GM08714 (cell line): Measurements from ENCODE around the gene GBA3.

Experiments used
- H3K4me3 ChIP-seq: fragments of 200-500 bp; sonication (Bioruptor generic); 2 replicates; pipeline ENCODE4 v1.5.1; 2014; ENCODE audit warnings: mild to moderate bottlenecking, low read length, inconsistent platforms
- ZNF274 ChIP-seq: IDR thresholded peaks from 2 replicates; pipeline ENCODE4 v1.6.1; 2012; ENCODE audit warnings: mild to moderate bottlenecking, low read depth, low read length

GBA3 gene

GRCh38 chr4:22677780-22678179, 15.0 kb upstream of the GBA3 start:
- no peak for TF ChIP-seq ZNF274
- H3K4me3 ChIP-seq: no peak overlapping the region

DNA sequence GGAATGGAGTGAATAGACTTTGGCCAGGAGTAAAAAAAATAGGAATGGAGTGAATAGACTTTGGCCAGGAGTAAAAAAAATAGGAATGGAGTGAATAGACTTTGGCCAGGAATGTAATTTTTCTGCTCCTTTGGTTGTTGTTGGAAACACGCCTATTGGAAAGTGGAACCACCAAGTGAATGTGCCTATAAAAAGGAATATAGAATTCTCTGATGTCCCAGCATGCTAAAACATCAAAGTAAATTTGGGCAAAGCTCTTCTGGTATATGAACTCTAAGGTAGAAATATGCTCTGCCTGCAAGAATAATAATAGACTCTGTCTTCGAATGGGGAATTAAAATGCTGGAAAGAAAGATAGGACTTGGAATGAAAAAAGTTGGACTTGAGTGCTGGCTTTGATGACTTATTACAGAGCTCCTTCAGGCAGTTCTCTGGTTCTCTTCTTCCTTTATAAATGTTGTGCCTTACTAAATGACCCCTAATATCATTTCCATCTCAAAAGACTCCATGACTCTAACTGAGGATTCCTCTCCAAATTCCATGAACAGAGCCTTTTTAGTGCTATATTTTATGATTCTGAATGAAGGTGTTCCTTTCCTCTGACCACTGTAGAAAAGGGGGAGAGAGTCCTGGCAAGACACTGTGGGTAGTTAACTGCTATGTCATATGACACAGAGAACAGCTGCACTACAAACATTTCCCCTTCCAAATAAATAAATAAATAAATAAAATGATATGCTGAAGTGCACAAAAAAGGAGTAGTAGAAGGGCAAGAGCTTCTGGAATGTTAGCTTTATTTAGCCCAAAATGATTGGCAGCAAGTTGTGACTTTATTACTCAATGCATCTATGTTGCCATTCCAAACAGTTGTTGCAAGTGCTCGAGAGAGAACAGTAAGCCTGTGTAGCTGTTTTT, 13.5 kb upstream of the GBA3 start:
- no peak overlapping the region for H3K4me3 ChIP-seq

DNA sequence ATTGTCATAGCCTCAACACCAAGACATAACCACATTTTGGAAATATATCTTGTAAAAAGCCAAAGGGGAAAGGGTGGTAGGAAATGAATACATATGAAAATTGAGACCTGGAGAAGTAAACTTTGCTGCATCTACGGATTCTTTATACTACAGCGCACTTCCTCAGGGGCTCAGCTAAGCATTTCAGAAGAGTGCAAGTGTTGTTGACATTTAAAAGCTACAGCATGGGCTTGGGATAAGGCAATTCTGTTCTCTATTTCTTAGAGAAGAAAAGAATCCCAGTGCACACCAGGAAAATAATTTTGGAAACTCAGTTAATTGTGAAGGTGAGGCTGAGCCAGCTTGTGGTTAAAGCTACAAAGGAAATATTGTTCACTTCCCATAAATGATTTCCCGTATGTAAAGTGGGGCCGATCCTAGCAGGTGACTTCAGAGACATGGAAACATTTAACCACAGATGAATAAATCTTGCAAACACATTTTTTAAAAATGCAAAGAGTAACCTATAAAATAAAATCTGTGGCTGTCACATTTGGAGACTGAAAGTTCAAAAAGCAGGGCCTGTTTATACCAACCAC, 12.6 kb upstream of the GBA3 start:
- no peak overlapping the region for H3K4me3 ChIP-seq
- TF ChIP-seq ZNF274: no peak

More for the DNA sequence above, 13.5 kb upstream of the GBA3 start:
- TF ChIP-seq ZNF274: no peak

DNA sequence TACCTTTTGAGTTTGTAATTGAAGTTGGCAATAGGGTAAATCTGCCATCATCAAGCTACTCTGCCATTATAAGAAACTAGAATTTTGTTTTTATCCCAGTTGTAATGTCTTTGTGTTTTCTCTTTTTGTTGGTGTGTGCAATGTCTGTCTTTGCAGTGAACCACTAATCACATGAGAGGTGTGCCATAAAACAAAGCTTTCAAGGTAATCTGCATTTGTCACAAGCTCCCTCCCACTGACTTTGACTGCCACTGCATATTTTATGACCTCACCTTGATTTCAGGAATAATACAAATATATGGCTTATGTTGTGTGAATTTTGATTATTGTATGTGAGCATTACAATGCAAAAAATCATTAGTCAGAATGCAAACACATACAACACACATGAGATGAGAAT, 9.0 kb upstream of the GBA3 start:
- no peak for TF ChIP-seq ZNF274

DNA sequence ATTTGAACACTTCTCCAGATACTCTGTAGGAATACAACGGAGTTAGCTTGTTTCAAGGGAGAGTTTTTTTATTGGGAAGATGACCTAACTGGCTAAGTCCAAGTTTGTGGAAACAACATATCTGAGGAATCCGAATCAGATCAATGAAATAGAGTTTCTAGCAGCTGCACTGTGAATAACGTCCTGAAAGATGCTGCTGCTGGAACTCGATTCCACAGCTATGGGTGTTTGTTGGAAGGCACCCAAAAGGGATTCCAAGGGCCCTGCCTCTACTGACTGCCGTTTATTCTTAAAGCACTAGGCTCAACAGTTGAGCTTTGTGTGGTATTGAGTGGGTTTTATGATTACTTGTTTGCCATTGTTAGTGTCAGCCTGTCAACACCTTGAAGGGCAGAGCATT, 6.6 kb upstream of the GBA3 start:
- H3K4me3 ChIP-seq: no peak overlapping the region
- TF ChIP-seq ZNF274: no peak

More for the DNA sequence above, 9.0 kb upstream of the GBA3 start:
- H3K4me3 ChIP-seq: no peak overlapping the region

- H3K4me3 ChIP-seq: no peak overlapping the region
- no peak for TF ChIP-seq ZNF274
These were observed 4.5 kb upstream of the GBA3 start for GRCh38 chr4:22688236-22688635.

GRCh38 chr4:22689428-22689827, 3.3 kb upstream of the GBA3 start:
- TF ChIP-seq ZNF274: no peak
- H3K4me3 ChIP-seq: no peak overlapping the region

DNA sequence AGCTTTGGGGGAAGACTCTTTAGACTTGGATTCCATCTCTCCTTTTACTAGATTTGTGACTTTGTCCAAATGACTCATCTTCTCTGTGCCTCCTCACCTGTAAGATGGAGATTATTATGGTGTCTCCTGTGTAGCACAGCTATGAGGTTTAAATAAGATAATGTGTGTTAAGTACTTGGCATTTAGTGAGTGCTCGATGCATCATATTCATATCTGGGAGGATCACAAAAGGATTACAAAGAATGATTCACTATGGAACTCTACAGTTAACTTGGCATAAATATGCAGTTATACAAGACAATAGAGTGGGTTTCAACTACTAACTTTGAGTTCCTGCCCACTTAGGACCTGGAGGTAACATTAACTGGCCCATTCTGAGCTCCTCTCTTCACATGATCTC, 2.3 kb downstream of the GBA3 start:
- H3K4me3 ChIP-seq: no peak overlapping the region
- TF ChIP-seq ZNF274: no peak

DNA sequence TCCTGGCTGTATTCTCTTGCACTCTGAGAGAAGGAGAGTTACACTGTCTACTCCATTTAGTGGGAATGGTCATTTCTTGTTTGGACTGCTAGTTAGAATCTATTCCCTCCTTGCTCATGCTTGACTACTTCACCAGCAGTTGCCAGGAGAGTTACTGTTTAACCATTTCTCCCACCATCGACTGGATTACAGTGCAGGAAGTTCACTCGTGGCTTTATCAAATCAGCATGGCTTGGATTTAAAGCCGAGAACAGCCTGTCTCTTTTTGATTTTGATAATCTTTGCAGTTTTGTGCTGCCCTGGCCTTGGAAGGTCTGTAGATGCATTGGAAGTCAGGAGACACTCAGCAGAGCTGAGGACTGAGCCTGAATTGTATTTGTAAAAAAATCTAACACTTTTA, 3.2 kb downstream of the GBA3 start:
- TF ChIP-seq ZNF274: no peak
- no peak overlapping the region for H3K4me3 ChIP-seq

DNA sequence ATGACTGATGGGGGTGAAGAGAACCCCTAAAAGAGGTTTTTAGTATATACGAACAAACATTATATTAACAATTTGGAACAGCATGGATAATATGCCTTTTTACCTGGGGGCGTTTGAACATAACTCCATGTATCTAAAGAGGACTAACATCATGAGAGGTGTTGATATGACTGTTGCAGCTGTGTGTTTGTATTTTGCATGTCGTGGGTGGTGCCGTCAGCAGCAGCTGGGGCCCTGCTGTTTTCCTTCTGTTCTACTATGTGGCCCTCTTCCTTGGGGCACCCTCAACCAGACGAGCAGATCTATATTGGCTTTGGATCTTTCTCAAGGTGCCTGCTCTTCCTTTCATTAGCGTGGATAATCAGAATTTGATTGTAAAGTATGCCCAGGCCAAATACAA, 11.2 kb downstream of the GBA3 start:
- no peak overlapping the region for H3K4me3 ChIP-seq
- TF ChIP-seq ZNF274: no peak

- no peak overlapping the region for H3K4me3 ChIP-seq
- TF ChIP-seq ZNF274: no peak
These were observed 14.7 kb downstream of the GBA3 start for GRCh38 chr4:22707390-22707789.

DNA sequence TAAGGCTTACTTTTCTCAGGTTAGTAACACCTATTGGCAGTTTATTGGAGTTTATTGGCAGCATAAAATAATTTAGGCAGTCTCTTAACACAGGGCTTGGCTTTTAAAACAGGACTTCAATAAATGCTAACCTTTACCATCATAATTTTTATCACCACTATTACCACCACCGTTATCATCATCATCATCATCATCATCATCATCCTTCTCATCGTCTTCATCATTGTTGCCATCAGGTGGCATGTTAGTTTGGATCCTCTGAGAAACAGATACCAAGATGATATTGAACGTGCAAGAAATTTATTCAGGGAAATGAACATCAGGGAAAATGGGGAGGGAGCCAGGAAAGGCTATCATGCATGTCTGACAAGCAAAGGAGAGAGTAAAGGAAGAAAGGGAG, 16.2 kb downstream of the GBA3 start:
- no peak overlapping the region for H3K4me3 ChIP-seq
- no peak for TF ChIP-seq ZNF274

DNA sequence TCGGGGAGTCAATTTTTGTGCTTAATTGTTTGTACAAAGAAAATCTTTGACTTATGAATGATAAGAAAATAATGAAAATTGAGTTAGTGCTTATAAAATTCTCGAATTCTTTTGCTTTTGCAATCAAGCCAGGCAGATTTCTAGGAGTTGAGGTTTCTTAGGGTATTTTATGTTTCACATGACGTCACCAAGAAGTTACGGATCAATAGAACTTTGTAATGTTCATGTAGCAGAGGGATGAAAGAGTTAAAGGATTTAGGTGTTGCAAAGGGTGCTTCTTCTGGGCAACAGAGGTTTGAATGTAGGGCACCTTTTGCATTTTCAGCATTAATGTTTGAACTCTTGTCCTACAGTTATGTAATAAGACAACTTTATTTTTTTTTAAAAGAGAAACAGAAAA, 19.4 kb downstream of the GBA3 start:
- no peak for TF ChIP-seq ZNF274
- no peak overlapping the region for H3K4me3 ChIP-seq

GRCh38 chr4:22712529-22712928, 19.8 kb downstream of the GBA3 start:
- no peak overlapping the region for H3K4me3 ChIP-seq
- TF ChIP-seq ZNF274: no peak

- H3K4me3 ChIP-seq: no peak overlapping the region
- TF ChIP-seq ZNF274: no peak
These were observed 21.1 kb downstream of the GBA3 start for GRCh38 chr4:22713841-22714240.
